Retinal pigment epithelial cell (primary cell): ENCODE measurements around the gene ZNF548.

ENCODE experiments used
- DNase-seq: peaks from one replicate; pipeline ENCODE4 v3.0.0-alpha.2; 2010; ENCODE audit warnings: low read depth
- H3K4me3 ChIP-seq: 2 replicates; pipeline ENCODE4 v1.5.1; 2011; ENCODE audit warnings: mild to moderate bottlenecking, low read length, control low read depth, moderate library complexity
- TF ChIP-seq, protein P1 (sequence below): conservative IDR thresholded peaks from 2 replicates; pipeline ENCODE4 v1.5.1; 2011; ENCODE audit warnings: low read depth, low read length, control low read depth, inconsistent platforms

Gene ZNF548

GRCh38 chr19:57376151-57376550, 13.5 kb upstream of the ZNF548 start:
- TF ChIP-seq, protein P1, sequence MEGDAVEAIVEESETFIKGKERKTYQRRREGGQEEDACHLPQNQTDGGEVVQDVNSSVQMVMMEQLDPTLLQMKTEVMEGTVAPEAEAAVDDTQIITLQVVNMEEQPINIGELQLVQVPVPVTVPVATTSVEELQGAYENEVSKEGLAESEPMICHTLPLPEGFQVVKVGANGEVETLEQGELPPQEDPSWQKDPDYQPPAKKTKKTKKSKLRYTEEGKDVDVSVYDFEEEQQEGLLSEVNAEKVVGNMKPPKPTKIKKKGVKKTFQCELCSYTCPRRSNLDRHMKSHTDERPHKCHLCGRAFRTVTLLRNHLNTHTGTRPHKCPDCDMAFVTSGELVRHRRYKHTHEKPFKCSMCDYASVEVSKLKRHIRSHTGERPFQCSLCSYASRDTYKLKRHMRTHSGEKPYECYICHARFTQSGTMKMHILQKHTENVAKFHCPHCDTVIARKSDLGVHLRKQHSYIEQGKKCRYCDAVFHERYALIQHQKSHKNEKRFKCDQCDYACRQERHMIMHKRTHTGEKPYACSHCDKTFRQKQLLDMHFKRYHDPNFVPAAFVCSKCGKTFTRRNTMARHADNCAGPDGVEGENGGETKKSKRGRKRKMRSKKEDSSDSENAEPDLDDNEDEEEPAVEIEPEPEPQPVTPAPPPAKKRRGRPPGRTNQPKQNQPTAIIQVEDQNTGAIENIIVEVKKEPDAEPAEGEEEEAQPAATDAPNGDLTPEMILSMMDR = no peak
- no peak overlapping the region for H3K4me3 ChIP-seq
- DNase-seq = no peak

DNA sequence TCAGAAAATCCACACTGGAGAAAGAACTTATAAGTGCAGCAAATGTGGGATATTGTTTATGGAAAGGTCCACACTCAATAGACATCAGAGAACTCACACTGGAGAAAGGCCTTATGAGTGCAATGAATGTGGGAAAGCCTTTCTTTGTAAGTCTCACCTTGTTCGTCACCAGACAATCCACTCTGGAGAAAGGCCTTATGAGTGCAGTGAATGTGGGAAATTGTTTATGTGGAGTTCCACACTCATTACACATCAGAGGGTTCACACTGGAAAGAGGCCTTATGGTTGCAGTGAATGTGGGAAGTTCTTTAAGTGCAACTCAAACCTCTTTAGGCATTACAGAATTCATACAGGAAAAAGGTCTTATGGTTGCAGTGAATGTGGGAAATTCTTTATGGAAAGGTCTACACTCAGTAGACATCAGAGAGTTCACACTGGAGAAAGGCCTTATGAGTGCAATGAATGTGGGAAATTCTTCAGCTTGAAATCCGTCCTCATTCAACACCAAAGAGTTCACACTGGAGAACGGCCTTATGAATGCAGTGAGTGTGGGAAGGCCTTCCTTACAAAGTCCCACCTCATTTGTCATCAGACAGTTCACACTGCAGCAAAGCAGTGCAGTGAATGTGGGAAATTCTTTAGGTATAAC, 12.0 kb upstream of the ZNF548 start:
- DNase-seq = no peak
- TF ChIP-seq, protein P1 = no peak
- H3K4me3 ChIP-seq = no peak overlapping the region

DNA sequence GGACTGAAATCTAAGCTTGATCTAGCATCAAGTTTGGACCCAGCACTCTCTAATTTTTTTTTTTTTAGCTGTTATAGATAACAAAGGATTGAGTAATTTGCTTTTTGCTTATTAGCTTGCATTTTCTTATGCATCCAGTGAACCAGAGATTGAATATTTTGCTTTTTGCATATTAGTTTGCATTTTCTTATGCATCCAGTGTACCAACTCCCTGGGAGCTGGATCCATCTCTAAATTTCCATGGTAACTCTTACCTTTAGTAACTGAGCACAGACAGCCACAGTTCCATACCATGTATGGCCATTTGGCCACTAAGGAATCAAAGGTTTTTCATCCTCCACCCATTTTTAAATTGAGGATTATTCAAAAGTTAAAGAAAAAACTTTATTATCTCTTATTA, 8.7 kb upstream of the ZNF548 start:
- TF ChIP-seq, protein P1 = no peak
- H3K4me3 ChIP-seq = no peak overlapping the region
- DNase-seq = no peak

- H3K4me3 ChIP-seq = no peak overlapping the region
- DNase-seq = no peak
- TF ChIP-seq, protein P1 = no peak
These were observed 6.7 kb upstream of the ZNF548 start for GRCh38 chr19:57382806-57383488.

DNA sequence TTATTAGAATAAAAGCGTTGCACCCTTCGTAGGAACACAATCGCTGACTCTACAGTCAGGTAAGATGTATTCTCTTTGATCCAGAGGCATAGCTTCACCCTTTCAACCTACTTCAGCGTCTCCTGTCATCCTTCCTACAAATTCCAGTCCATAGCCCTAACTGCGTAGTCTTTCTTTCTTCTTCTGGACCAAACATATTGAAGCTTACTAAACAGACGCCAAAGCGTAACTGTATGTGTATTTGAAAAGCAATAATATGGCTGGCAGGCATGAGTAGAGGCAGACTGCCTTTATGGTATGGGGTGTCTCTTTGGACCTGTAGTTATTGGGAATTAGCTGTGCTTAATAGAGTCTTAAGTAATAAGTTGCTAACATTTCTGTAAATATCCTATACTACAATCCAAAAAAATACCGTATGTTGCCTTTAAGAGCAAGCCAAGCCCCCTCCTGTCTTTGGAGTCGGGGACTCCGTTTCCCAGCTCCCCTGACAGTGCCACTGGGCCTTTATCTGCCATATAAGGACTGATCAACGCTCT, 392 bp upstream of the ZNF548 start:
- DNase-seq = no peak
- TF ChIP-seq, protein P1 = no peak
- peak overlapping the region; percentile 96 for H3K4me3 ChIP-seq

DNA sequence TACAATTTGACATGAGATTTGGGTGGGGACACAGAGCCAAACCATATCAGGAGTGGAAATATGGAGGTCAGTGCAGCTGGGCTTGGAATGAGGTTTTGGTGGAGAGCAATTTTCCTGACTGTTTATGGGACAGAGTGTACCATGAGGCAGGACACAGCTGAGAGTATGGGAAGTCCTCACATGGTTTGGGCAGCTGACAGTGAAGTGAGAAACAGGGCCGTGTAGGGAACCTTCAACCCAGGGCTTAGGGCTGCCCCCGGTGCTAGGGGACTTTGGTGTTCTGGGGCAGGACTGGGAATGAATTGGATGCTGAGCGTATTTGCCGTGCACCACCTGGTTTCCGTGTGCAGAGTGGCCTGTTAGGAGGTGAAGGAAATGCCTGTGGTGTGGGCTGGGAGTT, 6.1 kb downstream of the ZNF548 start:
- TF ChIP-seq, protein P1 = no peak
- H3K4me3 ChIP-seq = no peak overlapping the region
- DNase-seq = no peak

GRCh38 chr19:57398868-57399267, 9.2 kb downstream of the ZNF548 start:
- TF ChIP-seq, protein P1 = no peak
- H3K4me3 ChIP-seq = no peak overlapping the region
- no peak for DNase-seq
